ENCODE measurements around the gene GFAP. TPM values are rescaled to one million over a fixed set of nuclear protein-coding genes. Genes with fewer than 3 reads are reported as not detected.
"Not testable (repeated sequence)": the region's sequence is repeated elsewhere in the genome, so short reads cannot be mapped to it uniquely, and the experiment has no call there.

The GFAP gene
- total RNA-seq, result not detected

GRCh38 chr17:44915321-44915726, at the start of gene GFAP:
Gene GFAP, minus strand, starts transcription at chr17:44915500. Its CDS starts 14 bp downstream, at chr17:44915486.
- POLR2A ChIA-PET, result no interaction called here
- CTCF ChIA-PET, result interaction anchor here (0.6 to 1.5 kb wide), 4 partner anchors 48 to 220 kb away, joined by 3 to 4 read pairs (median 3); partner anchors contain the start of gene ACBD4

- POLR2A ChIA-PET, result no interaction called here
- CTCF ChIA-PET, result interaction anchor here (1.4 kb wide), 1 partner anchor 30 kb away, joined by 3 read pairs; no protein-coding TSS in a partner anchor
Measured at GRCh38 chr17:44961921-44962350, 46.6 kb upstream of the GFAP start.

GRCh38 chr17:44960691-44961090, 45.4 kb upstream of the GFAP start:
- ChIA-PET POLR2A (no interaction called here), CTCF (no interaction called here)

- POLR2A ChIA-PET, result no interaction called here
- CTCF ChIA-PET, result interaction anchor here (0.9 kb wide), 1 partner anchor 158 kb away, joined by 4 read pairs; no protein-coding TSS in a partner anchor
Measured at GRCh38 chr17:44959821-44960531, 44.7 kb upstream of the GFAP start.

- ChIA-PET CTCF (interaction anchor here (1.0 kb wide), 1 partner anchor 12 kb away, joined by 3 read pairs; no protein-coding TSS in a partner anchor), POLR2A (no interaction called here)
Measured at GRCh38 chr17:44956998-44957981, 42.0 kb upstream of the GFAP start.

GRCh38 chr17:44955674-44956425, 40.5 kb upstream of the GFAP start:
- POLR2A ChIA-PET, result no interaction called here
- CTCF ChIA-PET, result interaction anchor here (0.7 to 0.9 kb wide), 4 partner anchors 17 to 66 kb away, joined by 3 to 5 read pairs (median 4); no protein-coding TSS in a partner anchor

GRCh38 chr17:44952946-44953475, 37.7 kb upstream of the GFAP start:
- ChIA-PET POLR2A (no interaction called here), CTCF (no interaction called here)

GRCh38 chr17:44948315-44948795, 33.1 kb upstream of the GFAP start:
- ChIA-PET CTCF (no interaction called here), POLR2A (no interaction called here)

GRCh38 chr17:44947461-44948314, 32.4 kb upstream of the GFAP start, which contains the start of gene KIF18B:
Gene KIF18B, minus strand, starts transcription at chr17:44947773. Its CDS starts 11,429 bp downstream, at chr17:44936344.
- POLR2A ChIA-PET, result no interaction called here
- CTCF ChIA-PET, result interaction anchor here (0.6 to 1.3 kb wide), 2 partner anchors 28 to 173 kb away, joined by 3 read pairs; no protein-coding TSS in a partner anchor

GRCh38 chr17:44945652-44946051, 30.4 kb upstream of the GFAP start:
- POLR2A ChIA-PET, result interaction anchor here (0.6 kb wide), 1 partner anchor 23 kb away, joined by 4 read pairs; no protein-coding TSS in a partner anchor

GRCh38 chr17:44942456-44942855, 27.2 kb upstream of the GFAP start:
- ChIA-PET CTCF (interaction anchor here (1.1 to 1.2 kb wide), 2 partner anchors 26 to 193 kb away, joined by 3 read pairs; partner anchors contain the start of genes ACBD4 and C1QL1), POLR2A (no interaction called here)

More at GRCh38 chr17:44945652-44946051, 30.4 kb upstream of the GFAP start:
- CTCF ChIA-PET, result not testable (repeated sequence)

GRCh38 chr17:44941712-44942331, 26.5 kb upstream of the GFAP start:
- POLR2A ChIA-PET, result interaction anchor here (0.5 kb wide), 1 partner anchor 122 kb away, joined by 5 read pairs; no protein-coding TSS in a partner anchor
- CTCF ChIA-PET, result interaction anchor here (1.1 to 1.2 kb wide), 2 partner anchors 26 to 193 kb away, joined by 3 read pairs; partner anchors contain the start of genes ACBD4 and C1QL1

GRCh38 chr17:44940768-44941167, 25.5 kb upstream of the GFAP start:
- POLR2A ChIA-PET, result no interaction called here
- CTCF ChIA-PET, result no interaction called here

GRCh38 chr17:44940317-44940716, 25.0 kb upstream of the GFAP start:
- POLR2A ChIA-PET, result no interaction called here

GRCh38 chr17:44935116-44935515, 19.8 kb upstream of the GFAP start:
- ChIA-PET CTCF (no interaction called here), POLR2A (no interaction called here)

More at GRCh38 chr17:44940317-44940716, 25.0 kb upstream of the GFAP start:
- CTCF ChIA-PET, result no interaction called here

- CTCF ChIA-PET, result no interaction called here
- POLR2A ChIA-PET, result no interaction called here
Measured at GRCh38 chr17:44934745-44935105, 19.4 kb upstream of the GFAP start.
